GM12878 (cell line): ENCODE results near the gene SPAG16.

Source experiments
- CHD2 ChIP-seq: IDR thresholded peaks from 2 replicates; pipeline ENCODE4 v1.6.1; 2011; ENCODE audit warnings: low read depth, low read length, improper control_type of control experiment, borderline replicate concordance
- CREM ChIP-seq: IDR thresholded peaks from 2 replicates; pipeline ENCODE4 v1.6.1; 2014; ENCODE audit warnings: antibody characterized with exemption, low read depth
- FOXK2 ChIP-seq: fragments of 450-650 bp; IDR thresholded peaks from 2 replicates; pipeline ENCODE4 v1.6.1; 2017; ENCODE audit warnings: mild to moderate bottlenecking, moderate library complexity
- GATAD2B ChIP-seq: fragments of 450-650 bp; conservative IDR thresholded peaks from 2 replicates; pipeline ENCODE4 v1.6.1; 2017; ENCODE audit warnings: low read depth, mild to moderate bottlenecking, moderate library complexity
- HCFC1 ChIP-seq: fragments of 150-350 bp; IDR thresholded peaks from 2 replicates; pipeline ENCODE4 v1.6.1; 2014; ENCODE audit warnings: low read length
- POLR2AphosphoS2 ChIP-seq: IDR thresholded peaks from 2 replicates; pipeline ENCODE4 v1.6.1; 2011; ENCODE audit warnings: low read depth, mild to moderate bottlenecking, low read length, improper control_type of control experiment, moderate library complexity
- YY1 ChIP-seq: IDR thresholded peaks from 2 replicates; pipeline ENCODE4 v1.6.1; 2011; ENCODE audit warnings: low read depth, mild to moderate bottlenecking, low read length
- ZNF384 ChIP-seq: IDR thresholded peaks from 2 replicates; pipeline ENCODE4 v1.6.1; 2012; ENCODE audit warnings: low read depth, mild to moderate bottlenecking, low read length, improper control_type of control experiment, borderline replicate concordance
- TF ChIP-seq, protein P1 (sequence below), 3 experiments: IDR thresholded peaks in 2 of 3; conservative IDR thresholded peaks in 1 of 3; 2 replicates each; pipeline ENCODE4 v1.5.1; 2011; ENCODE audit warnings: low read depth in 3 of 3, low read length in 3 of 3, mild to moderate bottlenecking in 3 of 3, control low read depth in 2 of 3, moderate library complexity in 2 of 3, inconsistent platforms in 1 of 3, mixed read lengths in 1 of 3; ENCODE audit not compliant: control insufficient read depth in 2 of 3, insufficient read depth in 1 of 3; ENCODE audit errors: extremely low read depth in 1 of 3
- TF ChIP-seq, protein P2 (sequence below): IDR thresholded peaks from 2 replicates; pipeline ENCODE4 v1.6.1; 2012; ENCODE audit warnings: mild to moderate bottlenecking, low read depth, low read length
- TF ChIP-seq, protein P3 (sequence below): fragments of 450-650 bp; IDR thresholded peaks from 2 replicates; pipeline ENCODE4 v1.6.1; 2014; ENCODE audit warnings: mild to moderate bottlenecking

DNA sequence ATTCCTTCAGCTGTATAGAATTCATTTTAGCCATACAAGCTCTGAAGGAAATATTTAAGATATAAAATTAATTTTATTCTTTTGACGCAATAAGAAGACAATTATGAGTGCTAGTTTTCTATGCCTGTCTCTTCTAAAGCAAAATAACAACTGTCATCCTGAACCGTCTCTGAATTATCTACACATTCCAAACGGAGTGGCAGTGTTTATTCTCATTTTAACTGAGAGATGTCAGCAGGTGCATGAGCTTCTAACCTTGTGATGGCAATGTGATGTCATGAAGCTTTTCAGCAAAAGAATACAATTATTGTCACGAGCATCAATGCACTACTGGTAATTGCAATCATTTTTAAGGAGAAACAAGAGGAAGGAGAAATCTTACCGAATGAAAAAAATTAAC is 274.8 kb downstream of the SPAG16 start:
- no peak for TF ChIP-seq HCFC1
- TF ChIP-seq FOXK2: no peak
- TF ChIP-seq, protein P1, sequence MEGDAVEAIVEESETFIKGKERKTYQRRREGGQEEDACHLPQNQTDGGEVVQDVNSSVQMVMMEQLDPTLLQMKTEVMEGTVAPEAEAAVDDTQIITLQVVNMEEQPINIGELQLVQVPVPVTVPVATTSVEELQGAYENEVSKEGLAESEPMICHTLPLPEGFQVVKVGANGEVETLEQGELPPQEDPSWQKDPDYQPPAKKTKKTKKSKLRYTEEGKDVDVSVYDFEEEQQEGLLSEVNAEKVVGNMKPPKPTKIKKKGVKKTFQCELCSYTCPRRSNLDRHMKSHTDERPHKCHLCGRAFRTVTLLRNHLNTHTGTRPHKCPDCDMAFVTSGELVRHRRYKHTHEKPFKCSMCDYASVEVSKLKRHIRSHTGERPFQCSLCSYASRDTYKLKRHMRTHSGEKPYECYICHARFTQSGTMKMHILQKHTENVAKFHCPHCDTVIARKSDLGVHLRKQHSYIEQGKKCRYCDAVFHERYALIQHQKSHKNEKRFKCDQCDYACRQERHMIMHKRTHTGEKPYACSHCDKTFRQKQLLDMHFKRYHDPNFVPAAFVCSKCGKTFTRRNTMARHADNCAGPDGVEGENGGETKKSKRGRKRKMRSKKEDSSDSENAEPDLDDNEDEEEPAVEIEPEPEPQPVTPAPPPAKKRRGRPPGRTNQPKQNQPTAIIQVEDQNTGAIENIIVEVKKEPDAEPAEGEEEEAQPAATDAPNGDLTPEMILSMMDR (IDR thresholded peaks at IDR 0.05 in 2 of 3, conservative IDR thresholded peaks at IDR 0.05 in 1 of 3; ENCODE audit: control insufficient read depth in 2 of 3, extremely low read depth in 1 of 3, insufficient read depth in 1 of 3, low read depth in 3 of 3, low read length in 3 of 3): no peak
- TF ChIP-seq, protein P2, sequence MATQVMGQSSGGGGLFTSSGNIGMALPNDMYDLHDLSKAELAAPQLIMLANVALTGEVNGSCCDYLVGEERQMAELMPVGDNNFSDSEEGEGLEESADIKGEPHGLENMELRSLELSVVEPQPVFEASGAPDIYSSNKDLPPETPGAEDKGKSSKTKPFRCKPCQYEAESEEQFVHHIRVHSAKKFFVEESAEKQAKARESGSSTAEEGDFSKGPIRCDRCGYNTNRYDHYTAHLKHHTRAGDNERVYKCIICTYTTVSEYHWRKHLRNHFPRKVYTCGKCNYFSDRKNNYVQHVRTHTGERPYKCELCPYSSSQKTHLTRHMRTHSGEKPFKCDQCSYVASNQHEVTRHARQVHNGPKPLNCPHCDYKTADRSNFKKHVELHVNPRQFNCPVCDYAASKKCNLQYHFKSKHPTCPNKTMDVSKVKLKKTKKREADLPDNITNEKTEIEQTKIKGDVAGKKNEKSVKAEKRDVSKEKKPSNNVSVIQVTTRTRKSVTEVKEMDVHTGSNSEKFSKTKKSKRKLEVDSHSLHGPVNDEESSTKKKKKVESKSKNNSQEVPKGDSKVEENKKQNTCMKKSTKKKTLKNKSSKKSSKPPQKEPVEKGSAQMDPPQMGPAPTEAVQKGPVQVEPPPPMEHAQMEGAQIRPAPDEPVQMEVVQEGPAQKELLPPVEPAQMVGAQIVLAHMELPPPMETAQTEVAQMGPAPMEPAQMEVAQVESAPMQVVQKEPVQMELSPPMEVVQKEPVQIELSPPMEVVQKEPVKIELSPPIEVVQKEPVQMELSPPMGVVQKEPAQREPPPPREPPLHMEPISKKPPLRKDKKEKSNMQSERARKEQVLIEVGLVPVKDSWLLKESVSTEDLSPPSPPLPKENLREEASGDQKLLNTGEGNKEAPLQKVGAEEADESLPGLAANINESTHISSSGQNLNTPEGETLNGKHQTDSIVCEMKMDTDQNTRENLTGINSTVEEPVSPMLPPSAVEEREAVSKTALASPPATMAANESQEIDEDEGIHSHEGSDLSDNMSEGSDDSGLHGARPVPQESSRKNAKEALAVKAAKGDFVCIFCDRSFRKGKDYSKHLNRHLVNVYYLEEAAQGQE: no peak
- TF ChIP-seq ZNF384: no peak
- no peak for TF ChIP-seq YY1
- no peak for TF ChIP-seq GATAD2B
- no peak for TF ChIP-seq CREM
- no peak for TF ChIP-seq CHD2
- no peak for TF ChIP-seq POLR2AphosphoS2
- TF ChIP-seq, protein P3, sequence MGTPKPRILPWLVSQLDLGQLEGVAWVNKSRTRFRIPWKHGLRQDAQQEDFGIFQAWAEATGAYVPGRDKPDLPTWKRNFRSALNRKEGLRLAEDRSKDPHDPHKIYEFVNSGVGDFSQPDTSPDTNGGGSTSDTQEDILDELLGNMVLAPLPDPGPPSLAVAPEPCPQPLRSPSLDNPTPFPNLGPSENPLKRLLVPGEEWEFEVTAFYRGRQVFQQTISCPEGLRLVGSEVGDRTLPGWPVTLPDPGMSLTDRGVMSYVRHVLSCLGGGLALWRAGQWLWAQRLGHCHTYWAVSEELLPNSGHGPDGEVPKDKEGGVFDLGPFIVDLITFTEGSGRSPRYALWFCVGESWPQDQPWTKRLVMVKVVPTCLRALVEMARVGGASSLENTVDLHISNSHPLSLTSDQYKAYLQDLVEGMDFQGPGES: no peak
